Epithelial cell of esophagus (primary cell): ENCODE results near the gene UXS1.

ENCODE experiments used
- DNase-seq: peaks from one replicate; pipeline ENCODE4 v3.0.0; 2010; ENCODE audit warnings: low read depth
- H3K4me3 ChIP-seq: 2 replicates; pipeline ENCODE4 v1.5.1; 2011; ENCODE audit warnings: mild to moderate bottlenecking, low read length, control low read depth
- TF ChIP-seq, protein P1 (sequence below): IDR thresholded peaks from 2 replicates; pipeline ENCODE4 v1.5.1; 2011; ENCODE audit warnings: low read depth, mild to moderate bottlenecking, low read length, control low read depth, inconsistent platforms; ENCODE audit not compliant: insufficient read depth; ENCODE audit errors: missing control alignments

The UXS1 gene

DNA sequence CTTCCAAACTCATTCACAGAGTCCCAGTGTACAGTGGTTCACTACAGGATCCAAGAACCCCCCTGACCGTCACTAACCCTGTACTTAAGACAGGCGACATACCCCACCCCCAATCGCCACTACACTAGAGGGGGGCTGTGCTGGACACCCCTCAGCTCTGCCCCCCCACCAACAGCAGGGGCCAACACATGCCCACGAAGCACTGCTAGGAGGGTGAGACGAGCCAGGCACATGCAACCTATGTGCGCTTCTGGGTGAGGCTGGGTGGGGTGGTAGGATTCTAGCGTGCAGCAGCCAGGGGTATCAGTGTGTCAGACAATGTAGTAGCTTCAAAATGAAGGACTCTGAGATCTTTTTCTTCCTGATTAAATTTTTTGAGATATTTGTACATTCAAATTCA, 67.8 kb downstream of the UXS1 start:
- DNase-seq, result no peak
- H3K4me3 ChIP-seq, result no peak overlapping the region
- TF ChIP-seq, protein P1, sequence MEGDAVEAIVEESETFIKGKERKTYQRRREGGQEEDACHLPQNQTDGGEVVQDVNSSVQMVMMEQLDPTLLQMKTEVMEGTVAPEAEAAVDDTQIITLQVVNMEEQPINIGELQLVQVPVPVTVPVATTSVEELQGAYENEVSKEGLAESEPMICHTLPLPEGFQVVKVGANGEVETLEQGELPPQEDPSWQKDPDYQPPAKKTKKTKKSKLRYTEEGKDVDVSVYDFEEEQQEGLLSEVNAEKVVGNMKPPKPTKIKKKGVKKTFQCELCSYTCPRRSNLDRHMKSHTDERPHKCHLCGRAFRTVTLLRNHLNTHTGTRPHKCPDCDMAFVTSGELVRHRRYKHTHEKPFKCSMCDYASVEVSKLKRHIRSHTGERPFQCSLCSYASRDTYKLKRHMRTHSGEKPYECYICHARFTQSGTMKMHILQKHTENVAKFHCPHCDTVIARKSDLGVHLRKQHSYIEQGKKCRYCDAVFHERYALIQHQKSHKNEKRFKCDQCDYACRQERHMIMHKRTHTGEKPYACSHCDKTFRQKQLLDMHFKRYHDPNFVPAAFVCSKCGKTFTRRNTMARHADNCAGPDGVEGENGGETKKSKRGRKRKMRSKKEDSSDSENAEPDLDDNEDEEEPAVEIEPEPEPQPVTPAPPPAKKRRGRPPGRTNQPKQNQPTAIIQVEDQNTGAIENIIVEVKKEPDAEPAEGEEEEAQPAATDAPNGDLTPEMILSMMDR, result no peak

DNA sequence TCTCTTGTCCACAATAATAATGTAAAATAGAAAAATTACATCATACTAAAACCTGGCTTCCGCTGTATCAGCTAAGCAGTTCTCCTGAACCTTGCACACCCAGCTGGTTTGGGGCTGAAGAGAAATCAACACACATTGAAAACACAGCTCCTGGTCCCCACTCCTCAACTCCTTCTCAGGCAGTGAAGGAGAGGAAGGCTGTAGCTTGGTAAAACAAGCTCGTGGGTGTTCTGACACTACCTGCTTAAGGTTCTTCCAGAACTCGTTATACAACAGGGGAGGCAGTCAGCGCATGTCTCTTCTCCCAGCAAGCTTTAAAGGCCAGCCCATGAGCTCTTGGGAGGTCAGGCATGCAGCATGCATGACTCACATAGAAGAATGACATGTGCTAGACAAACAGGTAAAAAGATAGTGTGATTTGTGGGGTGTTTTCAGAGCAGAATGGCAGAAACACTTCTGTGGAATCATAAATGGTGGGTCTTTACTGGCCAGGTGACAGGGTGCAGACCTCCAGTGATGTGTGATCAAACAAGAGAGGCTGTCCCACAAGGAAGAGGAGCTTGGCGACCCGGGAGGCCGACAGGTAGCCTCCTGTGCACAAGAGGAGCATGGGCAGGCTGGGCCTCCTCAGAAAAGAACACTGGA, 69.1 kb downstream of the UXS1 start:
- TF ChIP-seq, protein P1, result no peak
- H3K4me3 ChIP-seq, result no peak overlapping the region
- peak; percentile 92 for DNase-seq

DNA sequence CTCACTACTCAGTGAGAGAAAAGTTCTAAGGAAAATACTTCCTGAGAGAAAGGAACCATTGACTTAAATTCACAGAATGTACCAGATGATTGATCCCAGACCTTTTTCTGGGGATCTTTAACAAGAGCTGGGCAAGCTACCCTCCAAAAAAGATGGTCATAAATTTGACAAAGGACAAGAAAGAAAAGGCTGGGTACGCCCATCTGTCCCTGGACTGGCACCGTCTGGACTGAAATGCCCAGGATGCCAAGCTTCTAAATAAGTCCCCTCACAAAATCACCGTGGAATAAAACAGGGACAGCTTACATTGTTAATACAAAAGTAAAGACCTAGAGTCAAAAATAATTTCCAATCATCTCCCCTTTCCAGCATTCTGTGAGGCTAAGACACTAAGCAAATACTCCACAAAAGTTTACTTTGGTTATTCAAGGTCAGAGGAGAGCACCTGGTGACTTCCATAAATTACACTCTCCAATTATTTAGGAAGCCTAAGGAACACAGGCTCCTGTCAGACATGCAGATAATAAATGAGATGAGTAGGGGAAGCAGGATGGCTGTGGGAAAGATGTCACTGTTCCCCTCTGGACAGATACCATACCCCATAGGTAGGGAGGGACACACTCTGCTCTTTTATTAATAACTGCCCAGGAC, 69.9 kb downstream of the UXS1 start:
- TF ChIP-seq, protein P1, result no peak
- no peak overlapping the region for H3K4me3 ChIP-seq
- no peak for DNase-seq

DNA sequence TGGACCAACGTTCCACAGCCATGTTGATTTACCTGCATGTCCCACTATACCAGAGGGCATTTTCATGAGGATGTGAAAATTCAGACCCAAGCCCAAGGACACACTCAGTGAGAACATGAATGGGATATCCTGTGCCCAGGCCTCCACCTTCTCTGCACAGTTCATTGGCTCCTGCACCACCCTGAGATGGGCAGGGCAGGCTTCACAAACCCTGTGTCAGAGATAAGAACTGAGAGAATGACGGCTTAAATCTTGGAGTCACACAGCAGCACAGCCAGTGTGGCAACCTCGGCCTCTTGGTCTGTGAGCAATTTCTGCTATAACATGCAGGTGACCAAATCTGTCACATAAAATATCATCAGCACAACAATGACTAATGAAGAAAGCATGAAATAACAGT, 71.9 kb downstream of the UXS1 start:
- TF ChIP-seq, protein P1, result no peak

DNA sequence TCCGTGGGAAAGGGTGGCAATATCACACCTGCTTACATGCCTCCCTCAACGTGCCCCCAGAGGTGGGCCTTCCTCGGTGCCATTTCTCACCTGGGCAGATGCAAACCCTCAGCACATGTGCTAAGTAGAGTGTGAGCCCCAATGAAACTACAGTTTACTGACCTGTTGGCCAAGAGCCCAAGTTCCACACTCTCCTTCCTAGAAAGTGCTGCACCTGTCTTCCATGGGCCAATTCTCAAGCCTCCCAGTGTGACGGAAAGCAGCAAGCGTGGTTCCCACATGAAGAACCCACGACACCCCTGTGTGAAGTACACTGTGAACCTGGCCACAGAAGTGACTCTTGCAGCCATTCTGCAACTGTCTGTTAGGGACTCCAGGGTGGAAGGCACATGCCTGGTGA, 73.7 kb downstream of the UXS1 start:
- TF ChIP-seq, protein P1, result no peak
- H3K4me3 ChIP-seq, result no peak overlapping the region
- DNase-seq, result no peak

More for the DNA sequence above, 71.9 kb downstream of the UXS1 start:
- no peak for DNase-seq
- no peak overlapping the region for H3K4me3 ChIP-seq

DNA sequence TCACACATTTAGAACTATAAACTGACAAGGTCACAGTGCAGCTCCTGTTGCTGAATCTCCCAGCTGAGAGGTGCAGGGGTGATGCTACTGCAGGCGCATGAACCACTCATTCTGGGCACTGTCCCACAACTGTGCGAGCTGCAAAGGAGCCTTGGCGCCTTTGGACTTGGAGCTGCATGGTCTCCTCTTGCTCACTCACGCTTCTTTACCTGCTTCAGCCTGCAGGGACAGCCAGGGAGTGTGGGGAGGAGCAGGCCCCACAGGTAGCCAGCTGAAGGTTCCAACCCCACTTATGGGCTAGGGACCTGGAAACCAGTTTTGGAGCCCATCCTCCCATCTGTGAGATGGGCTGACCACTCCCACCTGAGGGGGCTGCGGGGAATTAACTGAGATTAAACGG, 75.0 kb downstream of the UXS1 start:
- DNase-seq, result no peak
- TF ChIP-seq, protein P1, result no peak
- no peak overlapping the region for H3K4me3 ChIP-seq

DNA sequence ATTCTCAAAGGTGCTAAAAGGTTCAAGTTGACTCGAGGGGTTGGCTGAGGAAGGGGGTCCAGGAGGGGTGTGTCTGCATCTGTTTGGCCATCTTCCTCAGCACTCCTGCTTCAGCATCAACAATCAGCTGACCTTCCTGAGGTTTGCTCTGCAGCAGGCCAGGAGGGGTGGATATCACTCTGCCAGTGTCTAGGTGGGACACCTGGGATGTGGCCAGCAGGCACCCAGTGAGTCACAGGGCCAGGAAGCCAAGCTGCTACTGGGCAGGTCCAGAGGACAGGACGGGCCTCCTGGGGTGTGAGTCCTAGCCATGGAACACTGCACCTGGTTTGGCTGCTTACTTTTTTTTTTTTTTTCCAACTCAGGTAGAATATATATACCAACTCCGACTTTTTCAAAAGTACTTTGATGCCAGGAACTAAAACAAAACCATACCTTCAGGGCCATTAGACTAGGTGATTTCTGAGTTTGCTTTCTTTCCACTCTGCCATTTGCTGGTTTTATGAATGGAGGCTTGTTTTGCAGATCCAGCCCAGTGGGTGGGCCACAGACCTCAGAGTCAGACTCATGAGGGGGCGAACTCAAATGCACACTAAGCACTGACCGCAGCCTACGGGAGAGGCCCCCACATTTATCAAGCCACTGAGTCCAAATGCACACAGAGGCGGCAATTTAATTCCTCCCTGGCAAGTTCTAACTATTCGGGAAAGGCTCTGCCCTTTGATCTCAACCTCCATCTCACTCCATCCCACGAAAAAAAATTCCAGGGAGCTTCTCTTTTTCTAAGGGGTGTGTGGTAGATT, 76.0 kb downstream of the UXS1 start:
- no peak overlapping the region for H3K4me3 ChIP-seq
- TF ChIP-seq, protein P1, result no peak
- DNase-seq, result peak; percentile 17
